Ascending aorta (tissue), 2 donors: ENCODE measurements around the gene PRKD3. TPM values are rescaled to one million over a fixed set of nuclear protein-coding genes. Genes with fewer than 3 reads are reported as not detected.

ENCODE experiments used
- DNase-seq, 2 donors: peaks; one replicate each; pipeline ENCODE4 v3.0.0-alpha.2; 2019; ENCODE audit warnings: low spot score in 2 of 2
- H3K27ac ChIP-seq, 2 donors: fragments of 200-600 bp; sonication (generic); one replicate each; pipeline ENCODE4 v1.5.1; 2016 to 2017; ENCODE audit warnings: mild to moderate bottlenecking in 1 of 2
- H3K27me3 ChIP-seq: fragments of 200-600 bp; sonication (generic); one replicate; pipeline ENCODE4 v1.5.1; 2017
- H3K36me3 ChIP-seq, 2 donors: fragments of 200-600 bp; sonication (generic); one replicate each; pipeline ENCODE4 v1.5.1; 2016
- H3K4me1 ChIP-seq, 2 donors: fragments of 200-600 bp; sonication (generic); one replicate each; pipeline ENCODE4 v1.5.1; 2016 to 2017; ENCODE audit warnings: mild to moderate bottlenecking in 1 of 2
- H3K4me3 ChIP-seq, 2 donors: fragments of 200-600 bp; sonication (generic); one replicate each; pipeline ENCODE4 v1.5.1; 2016 to 2017; ENCODE audit warnings: mild to moderate bottlenecking in 1 of 2
- H3K9me3 ChIP-seq, 2 donors: fragments of 200-600 bp; sonication (generic); one replicate each; pipeline ENCODE4 v1.5.1; 2016
- intact Hi-C: fragments of 100-400 bp; cut with DNase I; formaldehyde crosslinking; loops from one replicate; pipeline ENCODE4 v1.15.1; 2023
- total RNA-seq: library from RNA; depleted of rRNA; stranded (reverse); fragments of >200 nt; gene quantifications from one replicate; pipeline ENCODE4 v1.1.0, GENCODE V29; 2016
- TF ChIP-seq, protein P1 (sequence below), 3 experiments: fragments of 200-600 bp in 2 of 3; fragments of 450-650 bp in 1 of 3; sonication (generic) in 2 of 3; IDR thresholded peaks; one replicate each; pipeline ENCODE4 v1.5.1; 2016 to 2019; ENCODE audit warnings: antibody characterized with exemption in 3 of 3, mild to moderate bottlenecking in 1 of 3, moderate library complexity in 1 of 3

The PRKD3 gene
- total RNA-seq, 1 donor from 2014 or later: 14.0 TPM

DNA sequence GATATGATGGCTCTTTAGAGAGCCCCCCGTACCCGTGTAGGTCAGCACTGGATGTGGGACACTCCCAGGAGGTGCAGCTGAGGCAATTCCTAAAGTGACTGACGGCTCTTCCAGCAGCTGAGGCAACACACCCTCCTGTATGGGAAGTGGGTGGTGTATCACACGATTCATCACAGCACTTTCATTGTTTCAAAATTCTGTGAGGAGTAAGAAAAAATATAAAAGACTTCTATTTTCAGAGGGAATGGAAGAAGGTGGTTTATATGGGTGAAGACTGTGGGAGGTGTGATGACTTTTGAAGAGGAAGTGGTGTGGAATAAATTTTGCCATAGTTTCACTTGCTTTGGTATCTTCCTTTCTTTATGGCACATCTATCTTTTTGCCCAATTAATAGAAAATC is 42.1 kb upstream of the PRKD3 start:
- intact Hi-C loops: no loop called here

DNA sequence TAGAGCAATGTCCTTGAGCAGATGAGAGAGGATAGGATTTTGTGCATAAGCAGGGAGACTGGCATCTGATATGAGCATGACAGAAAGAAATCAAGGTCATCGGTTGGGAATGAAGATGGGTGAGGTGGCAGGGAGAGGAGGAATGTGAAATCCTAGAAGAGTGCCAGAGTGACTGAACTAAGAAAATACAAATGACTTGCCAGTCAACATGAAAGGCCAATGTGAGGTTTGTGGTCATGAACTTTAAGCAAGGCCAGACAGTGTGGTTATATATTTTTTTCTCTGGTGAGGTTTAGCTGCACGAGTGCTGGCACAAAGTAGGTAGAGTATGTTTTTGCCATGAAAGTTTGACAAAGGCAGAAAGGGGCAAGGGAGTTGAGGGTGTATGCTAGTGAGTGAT is 41.0 kb upstream of the PRKD3 start:
- Histone ChIP-seq H3K36me3 (no peaks in the 10 kb centered on the region), H3K4me3 (no peak overlapping the region), H3K27ac (no peak overlapping the region), H3K27me3 (no peaks in the 10 kb centered on the region), H3K4me1 (no peaks in the 10 kb centered on the region), H3K9me3 (no peaks in the 10 kb centered on the region)
- intact Hi-C loops: no loop called here
- no peak for DNase-seq
- TF ChIP-seq, protein P1, sequence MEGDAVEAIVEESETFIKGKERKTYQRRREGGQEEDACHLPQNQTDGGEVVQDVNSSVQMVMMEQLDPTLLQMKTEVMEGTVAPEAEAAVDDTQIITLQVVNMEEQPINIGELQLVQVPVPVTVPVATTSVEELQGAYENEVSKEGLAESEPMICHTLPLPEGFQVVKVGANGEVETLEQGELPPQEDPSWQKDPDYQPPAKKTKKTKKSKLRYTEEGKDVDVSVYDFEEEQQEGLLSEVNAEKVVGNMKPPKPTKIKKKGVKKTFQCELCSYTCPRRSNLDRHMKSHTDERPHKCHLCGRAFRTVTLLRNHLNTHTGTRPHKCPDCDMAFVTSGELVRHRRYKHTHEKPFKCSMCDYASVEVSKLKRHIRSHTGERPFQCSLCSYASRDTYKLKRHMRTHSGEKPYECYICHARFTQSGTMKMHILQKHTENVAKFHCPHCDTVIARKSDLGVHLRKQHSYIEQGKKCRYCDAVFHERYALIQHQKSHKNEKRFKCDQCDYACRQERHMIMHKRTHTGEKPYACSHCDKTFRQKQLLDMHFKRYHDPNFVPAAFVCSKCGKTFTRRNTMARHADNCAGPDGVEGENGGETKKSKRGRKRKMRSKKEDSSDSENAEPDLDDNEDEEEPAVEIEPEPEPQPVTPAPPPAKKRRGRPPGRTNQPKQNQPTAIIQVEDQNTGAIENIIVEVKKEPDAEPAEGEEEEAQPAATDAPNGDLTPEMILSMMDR (IDR thresholded peaks at IDR 0.05): no peak

More for the DNA sequence above, 42.1 kb upstream of the PRKD3 start:
- H3K9me3 ChIP-seq: no peaks in the 10 kb centered on the region
- H3K4me1 ChIP-seq: no peaks in the 10 kb centered on the region
- H3K27ac ChIP-seq: no peak overlapping the region
- DNase-seq: no peak
- H3K4me3 ChIP-seq: no peak overlapping the region
- no peaks in the 10 kb centered on the region for H3K36me3 ChIP-seq
- no peaks in the 10 kb centered on the region for H3K27me3 ChIP-seq
- TF ChIP-seq, protein P1 (IDR thresholded peaks at IDR 0.05): no peak

DNA sequence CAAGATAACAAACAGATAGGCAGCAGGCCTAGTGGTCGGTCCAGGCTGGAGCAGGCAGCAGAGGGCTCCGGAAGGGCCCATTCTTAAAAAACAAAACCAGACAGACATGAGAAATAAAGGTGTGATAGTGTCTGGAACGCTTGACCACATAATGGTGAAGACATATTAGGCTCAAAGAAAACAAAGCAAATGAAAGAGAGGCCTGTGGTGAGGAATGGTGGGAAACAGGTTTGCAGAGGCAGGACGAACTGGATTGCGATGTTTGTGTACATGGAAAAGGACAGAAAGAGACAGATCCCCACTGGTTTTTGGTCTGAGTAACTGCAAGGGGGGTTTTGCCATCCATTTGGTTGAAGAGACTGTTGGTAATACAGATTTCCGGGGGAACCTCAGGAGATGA is 39.7 kb upstream of the PRKD3 start:
- Histone ChIP-seq H3K9me3 (no peaks in the 10 kb centered on the region), H3K27me3 (no peaks in the 10 kb centered on the region), H3K36me3 (no peaks in the 10 kb centered on the region), H3K4me3 (no peak overlapping the region), H3K27ac (no peak overlapping the region), H3K4me1 (no peaks in the 10 kb centered on the region)
- intact Hi-C loops: no loop called here
- TF ChIP-seq, protein P1 (IDR thresholded peaks at IDR 0.05): no peak
- no peak for DNase-seq

DNA sequence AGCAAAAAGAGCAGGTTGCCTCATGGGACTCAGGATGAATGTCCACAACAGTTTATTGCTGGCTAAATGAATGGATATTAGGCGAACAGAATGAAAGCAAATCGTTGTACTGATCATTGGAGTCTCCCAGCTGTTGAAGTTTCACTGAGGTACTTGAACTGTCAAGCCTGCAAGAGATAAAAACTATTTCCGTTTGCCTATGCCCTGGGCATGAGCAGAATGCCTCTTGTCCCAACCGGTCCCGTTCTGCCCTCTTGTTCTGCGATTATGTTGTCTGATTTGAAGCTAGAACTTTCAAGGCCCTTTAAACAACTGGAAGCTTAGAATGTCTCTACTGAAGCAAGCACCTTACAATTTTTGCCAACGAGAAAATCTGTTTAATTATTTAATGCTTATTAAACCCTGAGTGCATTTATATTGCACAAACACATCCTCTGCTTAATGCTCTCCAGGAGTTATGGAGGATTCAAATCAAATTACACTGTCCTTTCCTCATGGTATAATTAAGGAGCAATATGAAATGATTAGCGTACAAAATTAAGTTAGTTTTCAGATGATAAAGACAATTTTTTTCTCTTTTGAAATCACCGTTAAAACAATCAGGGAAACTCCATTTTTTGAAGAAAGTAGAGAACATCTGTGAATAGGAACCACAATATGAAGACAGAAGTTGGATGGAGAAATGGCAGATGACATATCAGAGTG is 37.5 kb upstream of the PRKD3 start:
- intact Hi-C loops: no loop called here
- H3K4me1 ChIP-seq: no peaks in the 10 kb centered on the region
- TF ChIP-seq, protein P1 (IDR thresholded peaks at IDR 0.05): no peak

DNA sequence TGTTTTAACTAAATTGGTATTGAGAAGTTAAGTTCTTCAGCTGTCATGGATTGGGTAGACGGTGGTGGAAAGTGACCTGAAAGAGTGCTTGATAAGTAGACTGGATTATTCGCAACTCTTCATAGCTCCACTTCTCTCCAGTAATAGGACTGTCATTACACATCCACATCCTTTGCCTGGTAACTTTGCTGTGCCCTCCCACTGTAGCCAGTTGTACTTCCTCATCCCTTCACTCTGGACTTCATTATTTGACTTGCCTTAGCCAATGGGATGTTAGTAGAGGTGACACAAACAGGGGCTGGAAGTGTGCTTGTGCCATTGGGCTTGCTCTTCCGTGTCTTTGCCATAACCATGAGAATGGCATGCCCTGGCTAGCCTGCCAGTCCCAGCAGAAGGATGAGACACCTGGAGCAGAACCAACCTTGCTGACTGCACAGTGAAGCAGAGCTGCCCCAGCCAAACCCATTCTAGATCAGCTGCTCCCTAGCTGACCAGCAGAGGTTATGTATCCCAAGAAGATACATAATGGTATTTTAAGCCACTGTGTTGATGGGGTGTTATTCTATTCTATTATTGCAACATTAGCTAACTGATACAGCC is 36.7 kb upstream of the PRKD3 start:
- intact Hi-C loops: no loop called here
- TF ChIP-seq, protein P1 (IDR thresholded peaks at IDR 0.05): no peak
- DNase-seq: no peak

More for the DNA sequence above, 37.5 kb upstream of the PRKD3 start:
- Histone ChIP-seq H3K36me3 (no peaks in the 10 kb centered on the region), H3K27me3 (no peaks in the 10 kb centered on the region), H3K9me3 (no peaks in the 10 kb centered on the region), H3K4me3 (no peak overlapping the region), H3K27ac (no peak overlapping the region)
- no peak for DNase-seq

More for the DNA sequence above, 36.7 kb upstream of the PRKD3 start:
- Histone ChIP-seq H3K27ac (no peak overlapping the region), H3K4me3 (no peak overlapping the region), H3K9me3 (no peaks in the 10 kb centered on the region), H3K4me1 (no peaks in the 10 kb centered on the region), H3K27me3 (no peaks in the 10 kb centered on the region), H3K36me3 (no peaks in the 10 kb centered on the region)
